ENCODE results near the gene TTC9. TPM values are rescaled to one million over a fixed set of nuclear protein-coding genes. Genes with fewer than 3 reads are reported as not detected.
A peak's percentile ranks its signal among the peaks of the same experiment; 100 is the strongest.

Gene TTC9
- total and polyA plus RNA-seq, 10 of the 15 experiments (the other 5 are each of a cell fraction or from before 2014, with no cell fraction given): 0.87 to 15.8 (median 7.8) TPM

DNA sequence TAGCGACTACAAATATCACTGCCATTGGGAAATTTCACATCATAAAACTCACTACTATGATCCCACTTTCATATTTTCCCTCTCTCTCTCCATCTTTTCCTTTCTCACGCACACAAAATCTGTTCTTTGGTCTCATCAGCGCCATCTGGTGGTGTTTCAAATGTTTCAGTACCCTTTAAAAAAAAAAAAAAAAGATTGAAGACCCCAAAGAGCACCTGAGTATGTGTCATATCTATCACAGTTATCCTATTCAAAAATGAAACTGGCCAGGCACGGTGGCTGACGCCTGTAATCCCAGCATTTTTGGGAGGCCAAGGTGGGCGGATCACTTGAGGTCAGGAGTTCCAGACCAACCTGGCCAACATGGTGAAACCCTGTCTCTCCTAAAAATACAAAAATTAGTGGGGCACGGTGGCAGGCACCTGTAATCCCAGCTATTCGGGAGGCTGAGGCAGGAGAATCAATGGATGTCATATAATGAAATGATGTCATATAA, 72.4 kb downstream of the TTC9 start (continued):
- TF ChIP-seq, protein P1, sequence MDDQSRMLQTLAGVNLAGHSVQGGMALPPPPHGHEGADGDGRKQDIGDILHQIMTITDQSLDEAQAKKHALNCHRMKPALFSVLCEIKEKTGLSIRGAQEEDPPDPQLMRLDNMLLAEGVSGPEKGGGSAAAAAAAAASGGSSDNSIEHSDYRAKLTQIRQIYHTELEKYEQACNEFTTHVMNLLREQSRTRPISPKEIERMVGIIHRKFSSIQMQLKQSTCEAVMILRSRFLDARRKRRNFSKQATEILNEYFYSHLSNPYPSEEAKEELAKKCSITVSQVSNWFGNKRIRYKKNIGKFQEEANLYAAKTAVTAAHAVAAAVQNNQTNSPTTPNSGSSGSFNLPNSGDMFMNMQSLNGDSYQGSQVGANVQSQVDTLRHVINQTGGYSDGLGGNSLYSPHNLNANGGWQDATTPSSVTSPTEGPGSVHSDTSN (IDR thresholded peaks at IDR 0.05; ENCODE audit: insufficient replicate concordance, low read depth, low read length): no peak
- TF ChIP-seq STAT1 (conservative IDR thresholded peaks at IDR 0.05) (no peak), CREM (IDR thresholded peaks at IDR 0.05; ENCODE audit: low read depth) (no peak), PAX8 (IDR thresholded peaks at IDR 0.05) (no peak), NFYB (IDR thresholded peaks at IDR 0.05; ENCODE audit: insufficient read depth, low read depth, low read length) (no peak), TCF7 (IDR thresholded peaks at IDR 0.05; ENCODE audit: borderline replicate concordance) (no peak), MXI1 (IDR thresholded peaks at IDR 0.05; ENCODE audit: low read depth, low read length) (no peak), RUNX3 (IDR thresholded peaks at IDR 0.05; ENCODE audit: low read length) (no peak), CEBPB (IDR thresholded peaks at IDR 0.05; ENCODE audit: borderline replicate concordance in 1 of 2, low read depth in 2 of 2, low read length in 2 of 2) (no peak), EZH2 (IDR thresholded peaks at IDR 0.05; ENCODE audit: borderline replicate concordance, control insufficient read depth, low read depth, low read length) (no peak), POLR2AphosphoS5 (IDR thresholded peaks at IDR 0.05; ENCODE audit: low read length) (no peak), SMC3 (IDR thresholded peaks at IDR 0.05; ENCODE audit: borderline replicate concordance, low read length) (peak; percentile 86), POLR2AphosphoS2 (IDR thresholded peaks at IDR 0.05; ENCODE audit: low read depth, low read length) (no peak), POLR2A (IDR thresholded peaks at IDR 0.05; ENCODE audit: low read depth, low read length) (no peak), YBX1 (IDR thresholded peaks at IDR 0.05) (peak; percentile 80; the same call in 1 of the 2 replicates), TBL1XR1 (IDR thresholded peaks at IDR 0.05; ENCODE audit: low read depth, low read length) (no peak), SIN3A (IDR thresholded peaks at IDR 0.05; ENCODE audit: low read depth, low read length) (no peak)
- TF ChIP-seq, protein P2, sequence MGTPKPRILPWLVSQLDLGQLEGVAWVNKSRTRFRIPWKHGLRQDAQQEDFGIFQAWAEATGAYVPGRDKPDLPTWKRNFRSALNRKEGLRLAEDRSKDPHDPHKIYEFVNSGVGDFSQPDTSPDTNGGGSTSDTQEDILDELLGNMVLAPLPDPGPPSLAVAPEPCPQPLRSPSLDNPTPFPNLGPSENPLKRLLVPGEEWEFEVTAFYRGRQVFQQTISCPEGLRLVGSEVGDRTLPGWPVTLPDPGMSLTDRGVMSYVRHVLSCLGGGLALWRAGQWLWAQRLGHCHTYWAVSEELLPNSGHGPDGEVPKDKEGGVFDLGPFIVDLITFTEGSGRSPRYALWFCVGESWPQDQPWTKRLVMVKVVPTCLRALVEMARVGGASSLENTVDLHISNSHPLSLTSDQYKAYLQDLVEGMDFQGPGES (IDR thresholded peaks at IDR 0.05): no peak
- TF ChIP-seq, protein P3, sequence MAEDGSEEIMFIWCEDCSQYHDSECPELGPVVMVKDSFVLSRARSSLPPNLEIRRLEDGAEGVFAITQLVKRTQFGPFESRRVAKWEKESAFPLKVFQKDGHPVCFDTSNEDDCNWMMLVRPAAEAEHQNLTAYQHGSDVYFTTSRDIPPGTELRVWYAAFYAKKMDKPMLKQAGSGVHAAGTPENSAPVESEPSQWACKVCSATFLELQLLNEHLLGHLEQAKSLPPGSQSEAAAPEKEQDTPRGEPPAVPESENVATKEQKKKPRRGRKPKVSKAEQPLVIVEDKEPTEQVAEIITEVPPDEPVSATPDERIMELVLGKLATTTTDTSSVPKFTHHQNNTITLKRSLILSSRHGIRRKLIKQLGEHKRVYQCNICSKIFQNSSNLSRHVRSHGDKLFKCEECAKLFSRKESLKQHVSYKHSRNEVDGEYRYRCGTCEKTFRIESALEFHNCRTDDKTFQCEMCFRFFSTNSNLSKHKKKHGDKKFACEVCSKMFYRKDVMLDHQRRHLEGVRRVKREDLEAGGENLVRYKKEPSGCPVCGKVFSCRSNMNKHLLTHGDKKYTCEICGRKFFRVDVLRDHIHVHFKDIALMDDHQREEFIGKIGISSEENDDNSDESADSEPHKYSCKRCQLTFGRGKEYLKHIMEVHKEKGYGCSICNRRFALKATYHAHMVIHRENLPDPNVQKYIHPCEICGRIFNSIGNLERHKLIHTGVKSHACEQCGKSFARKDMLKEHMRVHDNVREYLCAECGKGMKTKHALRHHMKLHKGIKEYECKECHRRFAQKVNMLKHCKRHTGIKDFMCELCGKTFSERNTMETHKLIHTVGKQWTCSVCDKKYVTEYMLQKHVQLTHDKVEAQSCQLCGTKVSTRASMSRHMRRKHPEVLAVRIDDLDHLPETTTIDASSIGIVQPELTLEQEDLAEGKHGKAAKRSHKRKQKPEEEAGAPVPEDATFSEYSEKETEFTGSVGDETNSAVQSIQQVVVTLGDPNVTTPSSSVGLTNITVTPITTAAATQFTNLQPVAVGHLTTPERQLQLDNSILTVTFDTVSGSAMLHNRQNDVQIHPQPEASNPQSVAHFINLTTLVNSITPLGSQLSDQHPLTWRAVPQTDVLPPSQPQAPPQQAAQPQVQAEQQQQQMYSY (CRISPR knock-in tag; IDR thresholded peaks at IDR 0.05): no peak
- TF ChIP-seq, protein P4, sequence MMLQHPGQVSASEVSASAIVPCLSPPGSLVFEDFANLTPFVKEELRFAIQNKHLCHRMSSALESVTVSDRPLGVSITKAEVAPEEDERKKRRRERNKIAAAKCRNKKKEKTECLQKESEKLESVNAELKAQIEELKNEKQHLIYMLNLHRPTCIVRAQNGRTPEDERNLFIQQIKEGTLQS (IDR thresholded peaks at IDR 0.05; ENCODE audit: borderline replicate concordance, extremely low read depth, low read depth, low read length): no peak
- TF ChIP-seq, protein P5, sequence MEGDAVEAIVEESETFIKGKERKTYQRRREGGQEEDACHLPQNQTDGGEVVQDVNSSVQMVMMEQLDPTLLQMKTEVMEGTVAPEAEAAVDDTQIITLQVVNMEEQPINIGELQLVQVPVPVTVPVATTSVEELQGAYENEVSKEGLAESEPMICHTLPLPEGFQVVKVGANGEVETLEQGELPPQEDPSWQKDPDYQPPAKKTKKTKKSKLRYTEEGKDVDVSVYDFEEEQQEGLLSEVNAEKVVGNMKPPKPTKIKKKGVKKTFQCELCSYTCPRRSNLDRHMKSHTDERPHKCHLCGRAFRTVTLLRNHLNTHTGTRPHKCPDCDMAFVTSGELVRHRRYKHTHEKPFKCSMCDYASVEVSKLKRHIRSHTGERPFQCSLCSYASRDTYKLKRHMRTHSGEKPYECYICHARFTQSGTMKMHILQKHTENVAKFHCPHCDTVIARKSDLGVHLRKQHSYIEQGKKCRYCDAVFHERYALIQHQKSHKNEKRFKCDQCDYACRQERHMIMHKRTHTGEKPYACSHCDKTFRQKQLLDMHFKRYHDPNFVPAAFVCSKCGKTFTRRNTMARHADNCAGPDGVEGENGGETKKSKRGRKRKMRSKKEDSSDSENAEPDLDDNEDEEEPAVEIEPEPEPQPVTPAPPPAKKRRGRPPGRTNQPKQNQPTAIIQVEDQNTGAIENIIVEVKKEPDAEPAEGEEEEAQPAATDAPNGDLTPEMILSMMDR (IDR thresholded peaks at IDR 0.05 in 2 of 3, conservative IDR thresholded peaks at IDR 0.05 in 1 of 3; ENCODE audit: control insufficient read depth in 2 of 3, extremely low read depth in 1 of 3, insufficient read depth in 1 of 3, low read depth in 3 of 3, low read length in 3 of 3): peak; percentile 42 to 55 (median 51); a peak in 5 of 6 replicates
- TF ChIP-seq, protein P6, sequence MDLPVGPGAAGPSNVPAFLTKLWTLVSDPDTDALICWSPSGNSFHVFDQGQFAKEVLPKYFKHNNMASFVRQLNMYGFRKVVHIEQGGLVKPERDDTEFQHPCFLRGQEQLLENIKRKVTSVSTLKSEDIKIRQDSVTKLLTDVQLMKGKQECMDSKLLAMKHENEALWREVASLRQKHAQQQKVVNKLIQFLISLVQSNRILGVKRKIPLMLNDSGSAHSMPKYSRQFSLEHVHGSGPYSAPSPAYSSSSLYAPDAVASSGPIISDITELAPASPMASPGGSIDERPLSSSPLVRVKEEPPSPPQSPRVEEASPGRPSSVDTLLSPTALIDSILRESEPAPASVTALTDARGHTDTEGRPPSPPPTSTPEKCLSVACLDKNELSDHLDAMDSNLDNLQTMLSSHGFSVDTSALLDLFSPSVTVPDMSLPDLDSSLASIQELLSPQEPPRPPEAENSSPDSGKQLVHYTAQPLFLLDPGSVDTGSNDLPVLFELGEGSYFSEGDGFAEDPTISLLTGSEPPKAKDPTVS (IDR thresholded peaks at IDR 0.05; ENCODE audit: low read depth, low read length): no peak

All from GM12878 (cell line).